K562 (cell line): Measurements from ENCODE around the gene MIB2. TPM values are rescaled to one million over a fixed set of nuclear protein-coding genes. Genes with fewer than 3 reads are reported as not detected.
A peak's percentile ranks its signal among the peaks of the same experiment; 100 is the strongest.

Experiments
- BCL6 ChIP-seq: fragments of 250-450 bp; sonication (Bioruptor Pico); IDR thresholded peaks from 2 replicates; pipeline ENCODE4 v1.4.0; 2020
- CSDE1 ChIP-seq, 2 experiments: fragments of 450-650 bp; IDR thresholded peaks; 2 replicates each; pipeline ENCODE4 v1.6.1; 2016; ENCODE audit warnings: mild to moderate bottlenecking in 1 of 2
- KLF1 ChIP-seq: fragments of 450-650 bp; IDR thresholded peaks from 2 replicates; pipeline ENCODE4 v1.6.1; 2016; ENCODE audit warnings: missing genetic modification characterization, missing compliant biosample characterization
- MXI1 ChIP-seq: IDR thresholded peaks from 2 replicates; pipeline ENCODE4 v1.6.1; 2011; ENCODE audit warnings: low read depth, mild to moderate bottlenecking, improper control_type of control experiment, low read length
- MYBL2 ChIP-seq, 2 experiments: fragments of 450-650 bp in 1 of 2; sonication (generic) in 1 of 2; formaldehyde crosslinking in 1 of 2; IDR thresholded peaks; 2 replicates each; pipeline versions ENCODE4 v1.6.1 to v1.8.1; 2017 to 2022; ENCODE audit warnings: borderline replicate concordance in 1 of 2, inconsistent platforms in 1 of 2, low read depth in 1 of 2, mild to moderate bottlenecking in 1 of 2, missing genetic modification reagents in 1 of 2, moderate library complexity in 1 of 2
- MYC ChIP-seq, 2 experiments: fragments of 250-450 bp in 1 of 2; sonication (Bioruptor Pico) in 1 of 2; IDR thresholded peaks; 2 replicates each; pipeline versions ENCODE4 v1.5.1 to v1.6.1; 2012 to 2021; ENCODE audit warnings: low read depth in 2 of 2, borderline replicate concordance in 1 of 2, improper control_type of control experiment in 1 of 2, low read length in 1 of 2, mild to moderate bottlenecking in 1 of 2, moderate library complexity in 1 of 2
- NFE2 ChIP-seq: IDR thresholded peaks from 2 replicates; pipeline ENCODE4 v1.6.1; 2014; ENCODE audit warnings: antibody characterized with exemption, low read depth
- PHTF2 ChIP-seq: fragments of 250-450 bp; sonication (Bioruptor Pico); IDR thresholded peaks from 2 replicates; pipeline ENCODE4 v1.5.0; 2021; ENCODE audit warnings: mild to moderate bottlenecking
- PTTG1 ChIP-seq: fragments of 450-650 bp; IDR thresholded peaks from 2 replicates; pipeline ENCODE4 v1.6.1; 2016; ENCODE audit warnings: low read depth, mild to moderate bottlenecking, missing genetic modification characterization, missing compliant biosample characterization
- REST ChIP-seq, 2 experiments: fragments of 450-650 bp; formaldehyde crosslinking in 1 of 2; IDR thresholded peaks; 2 replicates each; pipeline versions ENCODE4 v1.4.0 to v1.6.1; 2014 to 2020; ENCODE audit warnings: mild to moderate bottlenecking in 2 of 2, borderline replicate concordance in 1 of 2, low read depth in 1 of 2
- SAFB ChIP-seq: fragments of 200-400 bp; formaldehyde crosslinking; IDR thresholded peaks from 2 replicates; pipeline ENCODE4 v1.6.1; 2017; ENCODE audit warnings: low read depth, low read length, borderline replicate concordance
- TARDBP ChIP-seq: fragments of 450-650 bp; IDR thresholded peaks from 2 replicates; pipeline ENCODE4 v1.6.1; 2016
- TCF7 ChIP-seq: sonication (generic); IDR thresholded peaks from 2 replicates; pipeline ENCODE4 v1.6.1; 2016; ENCODE audit warnings: antibody characterized with exemption, borderline replicate concordance
- VEZF1 ChIP-seq: fragments of 200-800 bp; sonication (Bioruptor generic); IDR thresholded peaks from 2 replicates; pipeline ENCODE4 v1.6.1; 2017; ENCODE audit warnings: missing genetic modification characterization, missing compliant biosample characterization
- ZNF212 ChIP-seq: fragments of 450-650 bp; formaldehyde crosslinking; IDR thresholded peaks from 2 replicates; pipeline ENCODE4 v1.4.0; 2020; ENCODE audit warnings: mild to moderate bottlenecking
- ZNF311 ChIP-seq: fragments of 250-450 bp; sonication (Bioruptor Pico); IDR thresholded peaks from 2 replicates; pipeline ENCODE4 v1.4.0; 2020; ENCODE audit warnings: mild to moderate bottlenecking, moderate library complexity
- ZZZ3 ChIP-seq: fragments of 450-650 bp; IDR thresholded peaks from 2 replicates; pipeline ENCODE4 v1.6.1; 2016; ENCODE audit warnings: antibody characterized with exemption, mild to moderate bottlenecking, moderate library complexity
- polyA plus RNA-seq, 8 experiments: library from polyadenylated mRNA; depleted of rRNA in 4 of 8; stranded (reverse) in 5 of 8; unstranded in 3 of 8; fragments of >200 nt; fragmentation: Nextera tagmentation in 2 of 8; fragmentation: Illumina TruSeq in 1 of 8; extraction: Ambion mirVana in 2 of 8; extraction: Trizol in 1 of 8; gene quantifications; 2 replicates each; pipeline versions ENCODE4 v1.2.1 to v1.2.3, GENCODE V29; 2011 to 2014; ENCODE audit warnings: inconsistent platforms in 1 of 8, missing spikeins in 1 of 8
- total RNA-seq, 7 experiments: library from RNA; depleted of rRNA in 6 of 7; stranded (reverse); fragments of >200 nt in 6 of 7; fragmentation: Illumina TruSeq in 2 of 7; extraction: Trizol in 2 of 7; gene quantifications; 2 replicates each; pipeline versions ENCODE4 v1.2.1 to v1.2.3, GENCODE V29; 2011 to 2021; ENCODE audit warnings: low replicate concordance in 1 of 7

Gene MIB2
- total and polyA plus RNA-seq, 9 of the 15 experiments (the other 6 are each of a cell fraction or from before 2014, with no cell fraction given) = 0.04 to 17.0 (median 4.9) TPM; not detected in 1

GRCh38 chr1:1573843-1574720 lies 41.2 kb upstream of the MIB2 start (continued):
- TF ChIP-seq REST (IDR thresholded peaks at IDR 0.05; ENCODE audit: borderline replicate concordance) (peak; percentile 39), REST (CRISPR knock-in tag; IDR thresholded peaks at IDR 0.05; ENCODE audit: low read depth) (peak; percentile 44; the same call in 1 of the 2 replicates), VEZF1 (CRISPR knock-in tag) (peak; percentile 49), MYC (IDR thresholded peaks at IDR 0.05; ENCODE audit: low read depth, low read length) (peak; percentile 84), MYC (CRISPR knock-in tag; IDR thresholded peaks at IDR 0.05; ENCODE audit: borderline replicate concordance, low read depth) (peak; percentile 80; the same call in 1 of the 2 replicates), SAFB (peak; percentile 55; the same call in 1 of the 2 replicates), ZNF212 (CRISPR knock-in tag) (no peak), TCF7 (0 out of 2 replicates have a peak, but pooled peaks have one; percentile 1), CSDE1 (IDR thresholded peaks at IDR 0.05) (no peak), PTTG1 (tag) (no peak), TARDBP (no peak), ZNF311 (no peak), MYBL2 (IDR thresholded peaks at IDR 0.05; ENCODE audit: low read depth) (no peak), MYBL2 (CRISPR knock-in tag; IDR thresholded peaks at IDR 0.05; ENCODE audit: borderline replicate concordance) (no peak), ZZZ3 (no peak), NFE2 (no peak), KLF1 (tag) (no peak; the same call in 1 of the 2 replicates), BCL6 (CRISPR knock-in tag) (no peak), MXI1 (peak; percentile 1; the same call in 1 of the 2 replicates), PHTF2 (CRISPR knock-in tag) (no peak)
